HG02571 (cell line): ENCODE data around the gene GULP1.
"Not testable (repeated sequence)": the region's sequence is repeated elsewhere in the genome, so short reads cannot be mapped to it uniquely, and the experiment has no call there.

Experiments
- ATAC-seq: cut with Tn5 transposase; IDR thresholded peaks from one replicate; pipeline ENCODE4 v1.9.1; 2021; ENCODE audit warnings: mild to moderate bottlenecking, moderate library complexity; ENCODE audit not compliant: unreplicated experiment

Gene GULP1

GRCh38 chr2:188523919-188524318 lies 232.2 kb downstream of the GULP1 start:
- ATAC-seq, result no peak

GRCh38 chr2:188524519-188525113 lies 232.9 kb downstream of the GULP1 start:
- peak; percentile 65 for ATAC-seq

GRCh38 chr2:188526701-188527100 lies 235.0 kb downstream of the GULP1 start:
- no peak for ATAC-seq

- ATAC-seq, result no peak
These were observed 235.5 kb downstream of the GULP1 start for GRCh38 chr2:188527141-188527540.

- ATAC-seq, result no peak
These were observed 235.9 kb downstream of the GULP1 start for GRCh38 chr2:188527581-188527993.

- no peak for ATAC-seq
These were observed 238.0 kb downstream of the GULP1 start for GRCh38 chr2:188529710-188530109.

GRCh38 chr2:188534875-188535274 lies 243.2 kb downstream of the GULP1 start:
- no peak for ATAC-seq

GRCh38 chr2:188551671-188552070 lies 260.0 kb downstream of the GULP1 start:
- no peak for ATAC-seq

- ATAC-seq, result no peak
These were observed 265.4 kb downstream of the GULP1 start for GRCh38 chr2:188557081-188557480.

- not testable (repeated sequence) for ATAC-seq
These were observed 267.8 kb downstream of the GULP1 start for GRCh38 chr2:188559455-188559854.

- ATAC-seq, result no peak
These were observed 269.9 kb downstream of the GULP1 start for GRCh38 chr2:188561473-188561979.

GRCh38 chr2:188569431-188570165 lies 277.9 kb downstream of the GULP1 start:
- ATAC-seq, result no peak

- ATAC-seq, result no peak
These were observed 278.7 kb downstream of the GULP1 start for GRCh38 chr2:188570370-188570769.

GRCh38 chr2:188571543-188572303 lies 280.0 kb downstream of the GULP1 start:
- ATAC-seq, result no peak

GRCh38 chr2:188572592-188572991 lies 280.9 kb downstream of the GULP1 start:
- ATAC-seq, result no peak

GRCh38 chr2:188573453-188573852 lies 281.8 kb downstream of the GULP1 start:
- ATAC-seq, result no peak

- no peak for ATAC-seq
These were observed 284.3 kb downstream of the GULP1 start for GRCh38 chr2:188576006-188576405.

GRCh38 chr2:188576651-188577050 lies 285.0 kb downstream of the GULP1 start:
- no peak for ATAC-seq

GRCh38 chr2:188577231-188577630 lies 285.6 kb downstream of the GULP1 start:
- ATAC-seq, result no peak

- ATAC-seq, result no peak
These were observed 289.1 kb downstream of the GULP1 start for GRCh38 chr2:188580738-188581137.

- no peak for ATAC-seq
These were observed 290.5 kb downstream of the GULP1 start for GRCh38 chr2:188582211-188582610.

GRCh38 chr2:188588235-188588634 lies 296.6 kb downstream of the GULP1 start:
- no peak for ATAC-seq
